Stomach smooth muscle (tissue), 2 donors: Measurements from ENCODE around the gene TRNT1.

ENCODE experiments used
- H3K27ac ChIP-seq: one replicate; pipeline ENCODE4 v1.7.0; 2013; ENCODE audit warnings: mild to moderate bottlenecking, low read length, inconsistent platforms
- H3K27me3 ChIP-seq, 2 donors: one replicate each; pipeline ENCODE4 v1.7.0; 2013; ENCODE audit warnings: low read length in 2 of 2; ENCODE audit not compliant: insufficient read depth in 2 of 2, control insufficient read depth in 1 of 2
- H3K36me3 ChIP-seq, 2 donors: one replicate each; pipeline ENCODE4 v1.7.0; 2013; ENCODE audit warnings: low read length in 2 of 2; ENCODE audit not compliant: control insufficient read depth in 2 of 2, insufficient read depth in 2 of 2
- H3K4me1 ChIP-seq: one replicate; pipeline ENCODE4 v1.7.0; 2013; ENCODE audit warnings: low read length; ENCODE audit not compliant: control insufficient read depth, insufficient read depth
- H3K4me3 ChIP-seq, 2 donors: one replicate each; pipeline ENCODE4 v1.7.0; 2013; ENCODE audit warnings: low read length in 2 of 2
- H3K9ac ChIP-seq, 2 donors: one replicate each; pipeline ENCODE4 v1.7.0; 2013; ENCODE audit warnings: low read length in 2 of 2, mild to moderate bottlenecking in 1 of 2
- H3K9me3 ChIP-seq, 2 donors: one replicate each; pipeline ENCODE4 v1.7.0; 2013; ENCODE audit warnings: low read length in 2 of 2; ENCODE audit not compliant: control insufficient read depth in 2 of 2
- donor health status: healthy.
- donor health status: Pancreatic carcinoma.

Gene TRNT1

DNA sequence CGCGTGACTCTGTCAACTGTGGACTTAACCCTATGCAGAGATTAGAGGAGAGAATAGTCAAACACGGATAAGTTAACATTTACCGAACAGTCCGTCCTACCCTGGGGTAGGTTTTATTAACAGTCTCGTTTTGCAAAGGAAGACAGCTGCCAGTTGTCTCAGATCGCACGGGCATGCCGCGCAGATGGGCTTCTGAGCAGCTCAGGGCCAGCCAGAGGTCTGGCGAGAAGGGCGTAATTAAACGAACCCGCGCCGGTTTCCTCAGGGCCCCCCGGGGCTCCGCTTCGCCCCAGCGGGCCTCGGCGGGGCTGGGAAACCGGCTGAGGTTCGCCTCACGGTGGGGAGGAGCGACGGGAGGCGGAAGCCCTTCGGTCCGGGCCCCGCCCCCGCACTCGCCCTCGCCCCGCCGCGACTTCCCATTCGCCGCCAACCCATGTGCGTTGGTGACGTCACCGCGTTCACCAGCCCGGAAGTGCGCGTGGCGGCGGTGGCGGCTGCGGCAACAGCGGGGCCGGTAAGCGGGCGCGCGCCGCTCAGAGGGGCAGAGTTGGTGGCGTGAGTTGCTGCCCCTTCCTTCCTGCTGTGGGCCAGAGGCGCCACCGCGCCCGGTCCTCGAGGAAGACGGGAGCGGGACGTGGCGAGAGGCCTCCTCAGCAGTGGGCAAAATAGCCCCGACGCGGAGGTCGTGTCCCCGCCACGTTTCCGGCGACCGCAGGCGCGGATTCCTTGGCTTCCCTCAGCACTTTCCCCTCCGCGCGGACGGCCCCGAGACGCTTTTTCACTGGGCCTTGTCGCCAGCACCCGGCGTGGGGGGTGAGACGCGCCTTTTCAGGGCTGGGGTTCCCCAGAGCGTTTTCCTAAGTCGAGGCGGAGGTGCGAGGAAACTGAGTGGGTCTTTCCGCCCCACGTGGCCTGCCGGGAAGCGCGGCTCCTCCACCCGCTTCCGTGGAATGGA lies at the start of gene TRNT1:
TRNT1 (plus strand) TSS at position 464 of the 955 bp plus-strand sequence. CDS start 2,101 bp downstream, outside the sequence.
- peaks cover 0 to 4% of the 10 kb centered on the region in 2 donors for H3K36me3 ChIP-seq
- H3K27ac ChIP-seq, result peak within 1 kb of the TSS; percentile 80
- peak within 1 kb of the TSS; percentile 64 to 91 for H3K4me3 ChIP-seq
- no peaks in the 10 kb centered on the region for H3K9me3 ChIP-seq
- H3K4me1 ChIP-seq, result peaks cover 17% of the 10 kb centered on the region
- H3K9ac ChIP-seq, result peak within 1 kb of the TSS; percentile 78 to 92
- no peaks in the 10 kb centered on the region for H3K27me3 ChIP-seq

DNA sequence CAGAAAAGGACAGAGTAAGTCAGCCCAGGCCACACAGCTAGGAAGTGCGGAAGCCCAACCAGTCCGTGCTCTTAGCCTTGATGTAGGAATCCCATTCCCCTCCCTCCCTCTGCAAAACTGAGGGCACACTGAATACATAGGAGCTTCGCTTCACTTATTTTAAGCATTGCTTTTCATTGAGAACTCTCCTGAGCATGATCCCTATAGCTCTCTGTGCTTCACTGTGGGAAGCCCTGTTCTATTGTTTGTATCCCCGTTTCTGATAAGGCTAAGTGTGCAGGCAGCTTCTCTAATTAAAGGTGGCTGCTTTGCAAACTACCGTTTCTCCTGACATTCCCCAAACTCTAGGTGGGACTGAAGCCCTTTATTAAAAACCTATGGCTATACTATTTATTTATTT lies 46.4 kb upstream of the TRNT1 start:
- no peaks in the 10 kb centered on the region for H3K4me1 ChIP-seq
- no peak overlapping the region for H3K4me3 ChIP-seq
- H3K36me3 ChIP-seq, result no peaks in the 10 kb centered on the region
- H3K27me3 ChIP-seq, result no peaks in the 10 kb centered on the region
- H3K27ac ChIP-seq, result no peak overlapping the region
- H3K9ac ChIP-seq, result no peak overlapping the region
- H3K9me3 ChIP-seq, result no peaks in the 10 kb centered on the region

DNA sequence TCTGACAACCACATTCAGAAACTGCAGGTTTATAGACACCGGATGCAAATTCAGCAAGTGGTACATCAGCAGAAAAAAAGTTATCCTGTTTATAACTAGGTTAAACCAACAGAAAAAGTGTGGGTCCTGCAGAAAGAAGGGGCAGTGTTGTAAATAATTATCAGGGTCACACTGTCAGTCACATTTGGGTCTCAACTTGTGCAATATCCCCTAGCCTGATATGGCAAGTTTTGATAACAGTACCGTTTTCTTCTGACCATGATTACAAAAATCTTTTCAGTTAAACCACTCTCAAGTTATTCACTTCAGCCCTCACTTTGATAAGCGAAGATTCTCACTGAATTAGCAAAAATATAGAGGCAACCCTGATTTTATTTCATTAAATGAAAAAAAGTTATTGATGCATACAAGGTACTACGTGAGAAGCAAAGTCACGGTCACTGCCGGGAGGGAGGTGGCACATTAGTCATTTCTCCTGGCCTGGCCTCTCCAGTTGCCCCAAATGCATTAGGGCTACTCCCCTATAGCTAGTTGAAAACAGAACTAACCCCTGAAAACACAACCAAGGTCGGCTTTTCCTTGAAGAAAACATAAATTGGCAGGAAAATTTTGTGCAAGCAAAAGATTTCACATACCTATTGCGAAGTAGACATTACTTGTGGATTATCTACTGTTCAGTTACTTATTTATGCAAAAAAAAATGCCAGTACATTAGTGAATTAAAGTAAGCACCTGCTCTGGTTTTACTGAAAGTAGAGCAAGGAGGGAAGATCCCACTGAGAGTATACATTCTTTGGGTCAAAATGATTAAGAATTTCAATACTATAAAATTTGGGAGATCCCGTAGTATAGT lies 45.1 kb upstream of the TRNT1 start:
- no peak overlapping the region for H3K27ac ChIP-seq
- no peaks in the 10 kb centered on the region for H3K9me3 ChIP-seq
- no peaks in the 10 kb centered on the region for H3K27me3 ChIP-seq
- no peaks in the 10 kb centered on the region for H3K4me1 ChIP-seq
- no peaks in the 10 kb centered on the region for H3K36me3 ChIP-seq
- H3K4me3 ChIP-seq, result no peak overlapping the region
- H3K9ac ChIP-seq, result no peak overlapping the region

DNA sequence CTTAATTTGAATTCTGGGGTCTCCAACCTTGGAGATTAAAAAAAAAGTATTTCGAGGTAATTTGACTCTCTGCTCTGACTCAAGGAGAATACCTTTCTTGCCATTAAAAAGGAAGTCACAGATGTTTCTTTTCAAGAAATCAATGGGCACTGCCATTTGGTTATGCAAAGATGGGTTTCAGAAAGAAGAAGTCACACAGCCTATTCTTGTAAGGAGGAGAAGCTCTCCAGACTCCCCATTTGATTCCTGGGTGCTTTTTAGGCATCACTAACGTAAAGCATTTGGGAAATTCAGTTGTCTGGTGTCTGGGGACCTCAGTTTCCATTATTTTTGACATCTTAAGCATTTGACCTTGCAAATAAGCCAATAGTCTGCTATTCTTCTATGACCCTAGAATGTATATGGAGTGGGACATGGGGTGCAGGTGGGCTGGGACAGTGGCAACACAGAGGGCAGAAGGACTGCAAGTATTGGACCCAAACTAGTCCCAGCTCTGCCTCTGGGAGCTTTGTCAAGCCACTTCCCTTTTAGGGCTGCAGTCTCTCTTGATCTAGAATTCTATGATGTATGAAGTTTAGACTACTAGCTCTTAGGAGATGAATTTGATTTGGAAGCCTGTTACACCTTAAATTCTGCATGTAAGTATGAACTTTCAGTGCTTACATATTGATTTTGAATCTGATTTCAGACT lies 44.4 kb upstream of the TRNT1 start:
- Histone ChIP-seq H3K36me3 (no peaks in the 10 kb centered on the region), H3K9ac (no peak overlapping the region), H3K27ac (no peak overlapping the region), H3K4me1 (no peaks in the 10 kb centered on the region), H3K9me3 (no peaks in the 10 kb centered on the region), H3K4me3 (no peak overlapping the region), H3K27me3 (no peaks in the 10 kb centered on the region)

DNA sequence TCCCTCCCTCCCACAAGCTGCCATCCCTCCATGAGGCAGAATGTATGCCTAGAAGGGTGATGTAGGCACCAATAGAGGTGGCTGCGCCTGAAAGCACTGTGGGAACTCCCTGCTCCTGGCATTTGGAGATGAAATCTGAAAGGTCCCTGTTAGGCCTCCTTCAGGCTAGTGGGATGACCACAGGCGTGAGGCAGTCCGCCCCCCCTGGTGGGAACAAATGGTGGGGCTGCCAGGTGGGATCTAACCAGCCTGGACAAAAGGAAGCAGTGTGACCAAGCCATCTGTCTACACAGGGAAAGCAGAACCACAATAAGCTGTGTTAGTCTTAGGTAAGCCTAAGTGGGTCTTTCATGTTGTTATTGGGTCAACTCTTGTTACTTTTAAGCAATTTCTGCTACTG lies 41.9 kb upstream of the TRNT1 start:
- no peak overlapping the region for H3K27ac ChIP-seq
- H3K4me1 ChIP-seq, result no peaks in the 10 kb centered on the region
- no peaks in the 10 kb centered on the region for H3K36me3 ChIP-seq
- H3K9ac ChIP-seq, result no peak overlapping the region
- H3K4me3 ChIP-seq, result no peak overlapping the region
- no peaks in the 10 kb centered on the region for H3K27me3 ChIP-seq
- H3K9me3 ChIP-seq, result no peaks in the 10 kb centered on the region

DNA sequence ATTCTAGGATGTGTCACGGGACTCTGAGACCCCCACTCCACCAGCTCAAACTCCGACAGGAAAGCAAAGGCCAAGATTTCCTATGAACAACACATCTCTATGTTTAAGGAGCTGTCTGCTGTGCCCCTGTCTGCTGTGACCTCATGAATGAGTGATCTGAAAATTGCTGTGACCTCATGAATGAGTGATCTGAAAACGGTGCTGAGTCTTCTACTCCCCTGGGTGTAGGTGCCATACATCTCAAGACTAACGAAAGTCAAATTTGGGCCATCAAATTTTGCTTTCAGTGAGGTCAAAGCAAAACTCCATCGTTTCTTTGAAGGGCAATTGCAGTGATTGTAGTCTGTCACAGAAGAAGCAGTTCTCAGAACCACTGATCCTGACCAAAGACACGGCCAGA lies 41.0 kb upstream of the TRNT1 start:
- H3K36me3 ChIP-seq, result no peaks in the 10 kb centered on the region
- no peaks in the 10 kb centered on the region for H3K27me3 ChIP-seq
- H3K4me3 ChIP-seq, result no peak overlapping the region
- H3K9me3 ChIP-seq, result no peaks in the 10 kb centered on the region
- H3K4me1 ChIP-seq, result no peaks in the 10 kb centered on the region
- no peak overlapping the region for H3K9ac ChIP-seq
- H3K27ac ChIP-seq, result no peak overlapping the region

DNA sequence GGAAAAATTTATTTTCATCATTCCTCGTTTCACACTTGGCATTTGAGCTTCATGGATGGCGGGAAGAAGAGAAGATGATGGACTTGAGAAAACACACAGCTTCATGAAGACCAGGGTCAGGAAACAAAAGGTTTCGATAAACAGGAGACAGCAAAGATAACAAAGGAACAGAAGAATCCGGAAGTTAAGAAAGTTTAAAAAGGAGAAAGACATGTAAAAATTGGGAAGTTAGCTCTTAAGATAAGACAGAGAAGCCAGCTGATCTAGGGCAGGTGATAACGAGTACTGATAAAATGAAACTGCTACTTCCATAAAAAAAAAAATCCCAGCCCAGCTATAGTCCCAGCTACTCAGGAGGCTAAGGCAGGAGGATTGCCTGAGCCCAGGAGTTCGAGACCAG lies 40.5 kb upstream of the TRNT1 start:
- H3K9ac ChIP-seq, result no peak overlapping the region
- no peak overlapping the region for H3K4me3 ChIP-seq
- H3K4me1 ChIP-seq, result no peaks in the 10 kb centered on the region
- H3K27me3 ChIP-seq, result no peaks in the 10 kb centered on the region
- H3K9me3 ChIP-seq, result no peaks in the 10 kb centered on the region
- H3K36me3 ChIP-seq, result no peaks in the 10 kb centered on the region
- no peak overlapping the region for H3K27ac ChIP-seq

DNA sequence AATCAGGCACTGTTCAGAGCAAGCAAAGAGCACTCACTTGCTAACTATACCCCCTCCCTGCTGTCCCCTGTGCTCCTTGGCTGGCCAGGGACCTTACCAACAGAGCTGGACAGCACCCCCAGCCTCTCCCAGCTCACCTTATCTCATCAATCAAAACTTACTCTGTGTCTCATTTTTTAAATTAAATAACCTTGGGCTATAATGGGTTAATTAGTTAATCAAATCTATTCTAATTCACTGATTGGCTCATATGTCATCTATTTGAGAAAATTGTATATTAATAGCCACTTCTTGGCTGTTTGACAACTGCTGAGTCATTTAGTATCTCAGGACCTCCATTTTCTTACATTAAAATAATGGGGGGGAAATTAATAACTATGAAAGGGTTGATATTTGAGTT lies 39.5 kb upstream of the TRNT1 start:
- Histone ChIP-seq H3K9ac (no peak overlapping the region), H3K4me1 (no peaks in the 10 kb centered on the region), H3K27ac (no peak overlapping the region), H3K4me3 (no peak overlapping the region), H3K27me3 (no peaks in the 10 kb centered on the region), H3K9me3 (no peaks in the 10 kb centered on the region), H3K36me3 (no peaks in the 10 kb centered on the region)

DNA sequence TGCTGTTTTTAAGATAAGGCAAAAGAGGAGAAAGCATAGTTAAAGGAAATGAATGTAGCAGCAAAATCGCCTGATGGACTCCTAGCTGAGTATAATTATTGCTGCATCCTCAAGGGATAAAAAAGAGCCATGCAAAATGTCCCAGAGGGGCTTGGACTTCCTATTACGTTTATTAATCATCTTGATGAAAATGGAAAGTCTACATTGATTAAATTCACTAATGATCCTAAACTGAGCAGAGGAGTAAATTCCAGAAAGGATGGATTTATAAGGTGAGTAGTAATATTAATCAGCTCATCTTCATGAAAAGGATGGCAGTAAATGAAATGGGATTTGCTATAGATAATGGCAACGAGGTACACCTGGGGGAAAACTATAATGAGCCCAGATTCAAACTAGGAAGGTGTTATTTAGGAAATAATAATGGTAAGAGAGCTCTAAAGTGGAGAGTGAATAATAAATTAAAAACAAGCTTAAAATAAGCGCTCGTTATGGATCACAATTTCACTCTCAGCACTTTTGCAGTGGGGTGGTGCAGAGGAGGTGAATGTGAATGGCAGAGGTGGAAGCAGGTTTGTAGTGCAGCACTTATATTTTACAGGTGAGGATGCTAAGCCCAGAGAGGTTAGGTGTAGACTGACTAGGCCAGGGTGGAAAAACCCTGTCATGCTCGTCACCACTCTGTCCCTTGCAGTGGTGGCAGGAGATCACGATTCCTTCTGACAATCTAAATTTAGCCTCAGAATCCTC lies 38.8 kb upstream of the TRNT1 start:
- no peaks in the 10 kb centered on the region for H3K27me3 ChIP-seq
- no peaks in the 10 kb centered on the region for H3K36me3 ChIP-seq
- no peaks in the 10 kb centered on the region for H3K9me3 ChIP-seq
- no peak overlapping the region for H3K9ac ChIP-seq
- H3K4me3 ChIP-seq, result no peak overlapping the region
- H3K27ac ChIP-seq, result no peak overlapping the region
- no peaks in the 10 kb centered on the region for H3K4me1 ChIP-seq

DNA sequence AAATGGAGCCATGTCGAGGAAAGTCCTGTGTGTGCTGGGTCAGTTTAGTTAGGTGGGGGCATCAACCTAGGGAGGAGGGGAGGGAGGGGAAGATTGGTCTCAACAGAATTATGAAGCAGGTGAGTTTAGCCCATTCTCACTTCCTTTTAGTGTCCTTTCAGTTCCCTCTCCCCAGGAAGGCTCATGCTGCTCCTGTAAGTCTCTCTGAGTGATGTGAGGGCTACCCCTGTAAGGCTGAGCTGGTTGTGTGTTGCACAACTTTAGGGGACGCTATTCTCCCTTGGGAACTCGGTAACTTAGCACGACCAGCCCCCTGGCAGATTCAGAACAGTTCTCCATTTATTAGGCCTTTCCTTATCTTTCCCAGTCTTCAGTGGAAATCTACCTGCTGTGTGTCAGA lies 37.7 kb upstream of the TRNT1 start:
- no peak overlapping the region for H3K27ac ChIP-seq
- no peaks in the 10 kb centered on the region for H3K27me3 ChIP-seq
- H3K4me3 ChIP-seq, result no peak overlapping the region
- no peaks in the 10 kb centered on the region for H3K9me3 ChIP-seq
- H3K4me1 ChIP-seq, result no peaks in the 10 kb centered on the region
- no peak overlapping the region for H3K9ac ChIP-seq
- H3K36me3 ChIP-seq, result no peaks in the 10 kb centered on the region
